ENCODE results near the gene ACSS1. TPM values are rescaled to one million over a fixed set of nuclear protein-coding genes. Genes with fewer than 3 reads are reported as not detected.

ACSS1 gene
- total RNA-seq, 1 experiment from 2014 or later: 2.3 TPM

DNA sequence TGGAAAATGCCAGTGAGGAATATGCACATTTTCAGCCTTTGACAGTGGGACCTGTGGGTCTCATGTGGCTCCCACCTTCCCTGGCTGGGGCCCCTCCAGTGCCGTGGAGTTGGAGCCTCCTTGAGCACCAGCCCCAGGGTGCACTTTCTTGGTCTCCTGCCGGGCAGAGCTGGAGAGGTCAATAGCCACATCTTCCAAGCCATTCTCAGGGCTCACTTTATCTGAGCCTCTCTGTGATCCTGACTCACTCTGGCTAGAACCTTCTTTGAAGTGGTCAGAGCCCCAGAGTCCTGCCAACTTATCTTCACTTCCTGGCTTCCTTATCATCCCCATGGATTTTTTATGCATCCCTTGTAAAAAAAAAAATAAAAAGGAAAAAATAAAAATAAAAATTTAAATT is 18.3 kb upstream of the ACSS1 start:
- Histone ChIP-seq H3F3A (ENCODE audit: low read length, unreplicated experiment) (peaks cover 3% of the 10 kb centered on the region), H3K27me3 (ENCODE audit: low read length) (peaks cover under 1% of the 10 kb centered on the region; the same call in 1 of the 2 replicates), H4K20me1 (ENCODE audit: low read length) (no peaks in the 10 kb centered on the region), H3K27ac (ENCODE audit: low read length) (no peak overlapping the region), H3K9ac (ENCODE audit: low read length) (no peak overlapping the region), H3K9me3 (ENCODE audit: low read length) (no peaks in the 10 kb centered on the region), H3K79me2 (ENCODE audit: low read length) (no peaks in the 10 kb centered on the region), H3K36me3 (ENCODE audit: low read depth, low read length) (no peaks in the 10 kb centered on the region), H3K4me2 (ENCODE audit: low read length) (peak overlapping the region; percentile 63), H3K4me1 (ENCODE audit: insufficient read depth, low read length) (peaks cover 31% of the 10 kb centered on the region), H2AFZ (ENCODE audit: low read length) (no peak overlapping the region), H3K4me3 (ENCODE audit: low read length) (no peak overlapping the region), H3K9me2 (replicated peaks; ENCODE audit: low read length) (no peaks in the 10 kb centered on the region)
- ChIA-PET CTCF (no interaction called here), POLR2A (ENCODE audit: unreplicated experiment) (no interaction called here)
- no TSS peak for BruUV-seq (replicated peaks)
- TF ChIP-seq, protein P1, sequence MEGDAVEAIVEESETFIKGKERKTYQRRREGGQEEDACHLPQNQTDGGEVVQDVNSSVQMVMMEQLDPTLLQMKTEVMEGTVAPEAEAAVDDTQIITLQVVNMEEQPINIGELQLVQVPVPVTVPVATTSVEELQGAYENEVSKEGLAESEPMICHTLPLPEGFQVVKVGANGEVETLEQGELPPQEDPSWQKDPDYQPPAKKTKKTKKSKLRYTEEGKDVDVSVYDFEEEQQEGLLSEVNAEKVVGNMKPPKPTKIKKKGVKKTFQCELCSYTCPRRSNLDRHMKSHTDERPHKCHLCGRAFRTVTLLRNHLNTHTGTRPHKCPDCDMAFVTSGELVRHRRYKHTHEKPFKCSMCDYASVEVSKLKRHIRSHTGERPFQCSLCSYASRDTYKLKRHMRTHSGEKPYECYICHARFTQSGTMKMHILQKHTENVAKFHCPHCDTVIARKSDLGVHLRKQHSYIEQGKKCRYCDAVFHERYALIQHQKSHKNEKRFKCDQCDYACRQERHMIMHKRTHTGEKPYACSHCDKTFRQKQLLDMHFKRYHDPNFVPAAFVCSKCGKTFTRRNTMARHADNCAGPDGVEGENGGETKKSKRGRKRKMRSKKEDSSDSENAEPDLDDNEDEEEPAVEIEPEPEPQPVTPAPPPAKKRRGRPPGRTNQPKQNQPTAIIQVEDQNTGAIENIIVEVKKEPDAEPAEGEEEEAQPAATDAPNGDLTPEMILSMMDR (conservative IDR thresholded peaks at IDR 0.05; ENCODE audit: low read depth, low read length): no peak
- no peak for TF ChIP-seq EZH2 (IDR thresholded peaks at IDR 0.05; ENCODE audit: low read length, unreplicated experiment)
- TF ChIP-seq EZH2phosphoT487 (IDR thresholded peaks at IDR 0.05; ENCODE audit: borderline replicate concordance, low read length): no peak
- peak; percentile 38 for DNase-seq
- intact Hi-C loops (cut with micrococcal nuclease): loop anchor here (5.0 kb wide), 1 partner anchor 61 kb away; no protein-coding TSS in a partner anchor
- ATAC-seq: no peak

DNA sequence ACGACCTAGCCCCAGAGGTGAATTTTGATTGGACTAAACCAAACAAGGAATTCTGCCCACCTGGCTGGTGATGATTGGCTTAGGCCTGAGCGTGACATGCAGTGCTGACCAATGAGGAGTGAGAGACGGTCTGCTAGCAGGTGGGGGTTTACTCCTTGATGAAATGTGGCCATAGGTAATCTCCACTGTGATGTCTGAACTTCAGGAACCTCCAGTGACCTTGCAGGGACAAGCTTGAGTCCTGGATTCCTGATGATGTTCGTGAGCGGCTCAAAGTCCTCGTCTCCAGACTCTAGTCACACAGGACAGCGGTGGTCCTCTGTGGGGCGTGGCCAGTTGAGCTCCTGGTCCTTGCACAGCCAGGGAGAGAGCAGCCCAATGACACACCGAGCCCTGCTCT is 15.6 kb upstream of the ACSS1 start:
- Histone ChIP-seq H3K9me3 (ENCODE audit: low read length) (no peaks in the 10 kb centered on the region), H3K4me2 (ENCODE audit: low read length) (no peak overlapping the region), H3K9me2 (replicated peaks; ENCODE audit: low read length) (no peaks in the 10 kb centered on the region), H3K4me1 (ENCODE audit: insufficient read depth, low read length) (peaks cover 31% of the 10 kb centered on the region), H2AFZ (ENCODE audit: low read length) (no peak overlapping the region), H3F3A (ENCODE audit: low read length, unreplicated experiment) (peaks cover 3% of the 10 kb centered on the region), H3K36me3 (ENCODE audit: low read depth, low read length) (no peaks in the 10 kb centered on the region), H3K9ac (ENCODE audit: low read length) (no peak overlapping the region), H3K79me2 (ENCODE audit: low read length) (no peaks in the 10 kb centered on the region), H3K27me3 (ENCODE audit: low read length) (peaks cover 17% of the 10 kb centered on the region), H4K20me1 (ENCODE audit: low read length) (no peaks in the 10 kb centered on the region), H3K4me3 (ENCODE audit: low read length) (no peak overlapping the region), H3K27ac (ENCODE audit: low read length) (no peak overlapping the region)
- TF ChIP-seq EZH2 (IDR thresholded peaks at IDR 0.05; ENCODE audit: low read length, unreplicated experiment): no peak
- TF ChIP-seq EZH2phosphoT487 (IDR thresholded peaks at IDR 0.05; ENCODE audit: borderline replicate concordance, low read length): no peak
- TF ChIP-seq, protein P1 (conservative IDR thresholded peaks at IDR 0.05; ENCODE audit: low read depth, low read length): no peak
- ATAC-seq (no peak), DNase-seq (no peak)
- intact Hi-C loops (cut with micrococcal nuclease): no loop called here
- ChIA-PET CTCF (no interaction called here), POLR2A (ENCODE audit: unreplicated experiment) (no interaction called here)
- BruUV-seq (replicated peaks): no TSS peak

DNA sequence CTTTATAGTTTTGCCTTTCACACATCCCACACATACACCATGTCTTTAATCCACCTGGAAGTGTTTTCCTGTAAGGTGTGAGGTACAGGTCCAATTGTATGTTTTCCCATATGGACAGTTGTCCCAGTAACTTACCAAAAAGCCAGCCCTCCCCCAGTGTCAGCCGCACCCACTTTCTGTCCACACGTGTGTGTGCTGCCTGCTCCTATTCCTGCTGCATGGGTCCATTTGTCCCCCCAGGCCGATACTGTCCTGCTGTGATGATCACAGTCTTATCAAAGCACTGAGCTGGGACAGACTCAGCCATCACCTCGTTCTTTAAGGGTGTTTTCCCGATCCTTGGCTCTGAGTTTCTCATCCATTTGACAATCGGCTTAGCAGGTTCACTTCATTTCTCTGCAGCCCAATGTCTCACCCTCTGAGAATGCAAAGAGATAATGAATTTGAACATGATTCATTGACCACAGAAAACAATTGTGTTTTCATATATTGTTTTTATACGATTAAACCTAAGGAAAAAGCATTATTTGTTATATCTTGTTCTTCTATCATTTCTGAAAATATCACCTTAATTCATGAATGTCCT is 14.4 kb upstream of the ACSS1 start:
- Histone ChIP-seq H3K9ac (ENCODE audit: low read length) (no peak overlapping the region), H3K9me2 (replicated peaks; ENCODE audit: low read length) (no peaks in the 10 kb centered on the region), H3K9me3 (ENCODE audit: low read length) (no peaks in the 10 kb centered on the region), H3K36me3 (ENCODE audit: low read depth, low read length) (no peaks in the 10 kb centered on the region), H3K4me1 (ENCODE audit: insufficient read depth, low read length) (peaks cover 25% of the 10 kb centered on the region), H4K20me1 (ENCODE audit: low read length) (no peaks in the 10 kb centered on the region), H3K4me2 (ENCODE audit: low read length) (no peak overlapping the region), H3K27ac (ENCODE audit: low read length) (no peak overlapping the region), H2AFZ (ENCODE audit: low read length) (no peak overlapping the region), H3K27me3 (ENCODE audit: low read length) (peaks cover 17% of the 10 kb centered on the region), H3K79me2 (ENCODE audit: low read length) (no peaks in the 10 kb centered on the region), H3F3A (ENCODE audit: low read length, unreplicated experiment) (peaks cover 3% of the 10 kb centered on the region), H3K4me3 (ENCODE audit: low read length) (no peak overlapping the region)
- ATAC-seq (no peak), DNase-seq (peak; percentile 53)
- intact Hi-C loops (cut with micrococcal nuclease): no loop called here
- ChIA-PET CTCF (no interaction called here), POLR2A (ENCODE audit: unreplicated experiment) (no interaction called here)
- no TSS peak for BruUV-seq (replicated peaks)
- TF ChIP-seq EZH2 (IDR thresholded peaks at IDR 0.05; ENCODE audit: low read length, unreplicated experiment) (no peak), EZH2phosphoT487 (IDR thresholded peaks at IDR 0.05; ENCODE audit: borderline replicate concordance, low read length) (no peak)
- TF ChIP-seq, protein P1 (conservative IDR thresholded peaks at IDR 0.05; ENCODE audit: low read depth, low read length): no peak
